ENCODE data around the gene MAGEF1.

Gene MAGEF1

DNA sequence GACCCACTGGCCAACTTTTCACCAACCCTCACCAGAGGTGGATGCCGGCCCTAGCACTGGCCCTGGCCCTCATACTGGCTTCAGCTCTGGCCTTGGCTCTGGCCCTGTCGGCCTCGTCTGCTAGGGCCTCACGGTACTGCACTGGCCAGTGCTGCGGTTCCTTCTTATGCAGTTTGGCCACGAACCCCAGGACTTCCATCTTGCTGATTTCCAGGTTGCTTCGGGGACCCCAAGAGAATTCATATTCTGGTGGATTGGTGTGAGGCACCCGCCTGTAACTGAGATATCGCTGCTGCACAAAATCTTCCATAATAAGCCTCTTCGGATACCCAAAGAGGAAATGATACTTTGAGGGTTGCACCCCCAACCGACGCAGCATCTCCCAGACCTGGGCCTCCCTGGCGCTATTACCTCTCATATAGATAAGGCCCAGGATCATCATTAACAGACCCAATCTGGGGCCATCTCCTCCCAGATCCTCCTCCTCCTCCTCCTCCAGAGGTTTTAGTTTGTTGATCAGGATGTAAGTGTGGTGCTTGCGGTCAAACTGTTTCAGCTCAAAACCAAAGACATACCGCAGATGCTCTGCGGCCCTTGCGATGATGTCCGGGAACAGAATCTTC is 883 bp downstream of the MAGEF1 start:
- peak; percentile 81 for DNase-seq (ENCODE audit: low spot score)
- no peak for TF ChIP-seq CTCF (IDR thresholded peaks at IDR 0.05; ENCODE audit: extremely low read depth, missing control alignments)

DNA sequence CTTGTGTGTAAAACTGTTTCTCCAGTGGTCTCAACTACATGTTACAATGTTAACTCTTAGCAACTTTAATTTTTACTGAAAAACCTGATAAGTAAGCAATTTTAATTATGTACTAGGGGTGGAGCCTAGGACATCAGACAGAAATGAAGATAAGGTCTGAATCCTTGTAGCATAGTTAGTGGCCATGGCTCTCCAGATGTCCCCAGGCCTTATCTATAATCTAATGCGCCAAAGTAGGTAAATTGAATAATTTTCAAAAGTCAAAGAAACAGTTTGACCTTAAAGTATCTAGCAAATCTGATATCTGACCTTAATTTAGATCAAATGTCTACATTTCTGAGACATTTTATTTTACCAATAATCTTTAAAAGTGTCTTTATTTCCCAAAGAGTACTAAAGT is 8.2 kb downstream of the MAGEF1 start:
- TF ChIP-seq CTCF (IDR thresholded peaks at IDR 0.05; ENCODE audit: extremely low read depth, missing control alignments) = no peak
- DNase-seq (ENCODE audit: low spot score) = no peak

DNA sequence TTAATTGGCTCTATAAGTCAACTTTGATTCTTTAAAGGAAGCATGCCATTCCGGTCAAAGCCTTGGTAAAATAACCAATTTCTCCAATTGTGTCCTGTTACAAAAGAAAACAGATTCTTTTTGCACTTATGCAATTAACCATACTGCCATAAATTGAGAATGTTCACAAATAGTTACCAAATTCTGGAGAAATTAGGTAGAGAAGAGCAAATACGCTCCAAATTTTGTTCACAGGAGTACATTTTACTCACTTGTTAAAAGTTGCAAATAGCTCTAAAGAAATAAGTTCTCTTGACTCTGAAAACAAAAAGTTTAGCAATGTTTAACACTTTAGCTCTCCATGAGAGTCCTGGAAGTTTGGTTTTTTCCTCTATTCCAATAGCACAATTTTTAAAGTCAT is 11.1 kb downstream of the MAGEF1 start:
- no peak for TF ChIP-seq CTCF (IDR thresholded peaks at IDR 0.05; ENCODE audit: extremely low read depth, missing control alignments)
- no peak for DNase-seq (ENCODE audit: low spot score)

DNA sequence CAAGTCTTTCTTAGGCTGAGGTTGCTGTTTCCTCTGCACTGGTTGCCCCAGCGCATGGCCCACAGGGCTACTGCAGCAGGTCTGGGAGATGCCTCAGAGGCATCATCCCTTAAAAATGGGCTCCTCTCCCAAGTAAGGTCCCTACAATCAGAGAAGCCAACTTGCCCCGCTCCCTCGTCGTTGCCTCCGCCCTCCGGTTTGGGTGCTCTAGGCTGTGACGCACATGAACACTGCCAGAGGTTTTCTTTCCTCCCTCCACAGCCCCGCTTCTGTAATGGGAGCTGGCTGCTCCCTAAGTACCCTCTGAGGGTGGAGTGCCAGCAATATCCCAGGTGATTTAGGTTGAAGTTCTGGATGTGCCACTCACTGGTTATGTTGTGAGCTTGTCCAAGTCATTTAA is 14.0 kb downstream of the MAGEF1 start:
- DNase-seq (ENCODE audit: low spot score) = no peak
- no peak for TF ChIP-seq CTCF (IDR thresholded peaks at IDR 0.05; ENCODE audit: extremely low read depth, missing control alignments)

DNA sequence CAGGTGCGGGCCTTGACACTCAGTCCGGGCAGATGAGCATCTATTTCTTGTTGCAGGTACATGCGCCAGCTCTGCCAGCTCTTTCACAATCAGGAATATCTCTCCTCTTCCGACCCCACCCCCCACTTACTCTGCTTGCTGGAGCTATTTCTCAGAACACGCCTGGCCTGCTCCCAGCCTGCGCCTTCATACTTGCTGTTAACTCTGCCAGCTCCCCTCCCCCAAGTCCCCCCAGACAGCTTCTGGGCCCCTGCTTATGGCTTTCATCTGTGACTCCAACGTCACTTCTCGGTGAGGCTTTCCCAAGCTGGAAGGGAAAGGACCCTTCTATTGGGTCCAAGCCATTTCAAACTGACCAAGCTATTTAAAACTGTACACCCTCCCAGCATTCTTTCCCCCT is 15.2 kb downstream of the MAGEF1 start:
- no peak for TF ChIP-seq CTCF (IDR thresholded peaks at IDR 0.05; ENCODE audit: extremely low read depth, missing control alignments)
- DNase-seq (ENCODE audit: low spot score) = no peak

DNA sequence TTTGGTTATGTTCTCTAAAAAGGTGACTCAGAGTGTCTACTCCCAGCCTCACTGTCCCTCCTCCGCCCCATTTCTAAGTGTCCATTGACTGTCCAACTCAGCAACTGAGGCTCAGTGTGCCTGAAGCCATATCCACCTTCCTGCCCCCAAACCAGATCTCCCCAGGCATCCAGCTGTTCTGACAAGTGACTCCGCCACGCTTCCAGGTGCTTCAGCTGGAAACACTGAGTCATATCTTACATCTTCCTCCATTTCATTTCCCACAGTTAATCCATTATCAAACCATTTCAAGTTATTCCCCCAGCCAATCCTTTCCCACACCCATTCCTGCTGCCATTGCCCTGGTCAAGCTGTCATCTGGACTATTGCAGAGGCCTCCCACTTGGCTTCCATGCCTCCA is 17.1 kb downstream of the MAGEF1 start:
- TF ChIP-seq CTCF (IDR thresholded peaks at IDR 0.05; ENCODE audit: extremely low read depth, missing control alignments) = no peak
- no peak for DNase-seq (ENCODE audit: low spot score)

- no peak for TF ChIP-seq CTCF (IDR thresholded peaks at IDR 0.05; ENCODE audit: extremely low read depth, missing control alignments)
Measured at GRCh38 chr3:184694133-184694665, 17.7 kb downstream of the MAGEF1 start.

More at GRCh38 chr3:184694133-184694665, 17.7 kb downstream of the MAGEF1 start:
- DNase-seq (ENCODE audit: low spot score) = no peak

Data from GM20000 (cell line).